GM18502 (cell line): Measurements from ENCODE around the gene PPAT.
A peak's percentile ranks its signal among the peaks of the same experiment; 100 is the strongest.
"Not testable (repeated sequence)": the region's sequence is repeated elsewhere in the genome, so short reads cannot be mapped to it uniquely, and the experiment has no call there.

Experiments
- ATAC-seq: cut with Tn5 transposase; IDR thresholded peaks from one replicate; pipeline ENCODE4 v1.9.1; 2021; ENCODE audit warnings: mild to moderate bottlenecking; ENCODE audit not compliant: unreplicated experiment, poor library complexity

Gene PPAT

DNA sequence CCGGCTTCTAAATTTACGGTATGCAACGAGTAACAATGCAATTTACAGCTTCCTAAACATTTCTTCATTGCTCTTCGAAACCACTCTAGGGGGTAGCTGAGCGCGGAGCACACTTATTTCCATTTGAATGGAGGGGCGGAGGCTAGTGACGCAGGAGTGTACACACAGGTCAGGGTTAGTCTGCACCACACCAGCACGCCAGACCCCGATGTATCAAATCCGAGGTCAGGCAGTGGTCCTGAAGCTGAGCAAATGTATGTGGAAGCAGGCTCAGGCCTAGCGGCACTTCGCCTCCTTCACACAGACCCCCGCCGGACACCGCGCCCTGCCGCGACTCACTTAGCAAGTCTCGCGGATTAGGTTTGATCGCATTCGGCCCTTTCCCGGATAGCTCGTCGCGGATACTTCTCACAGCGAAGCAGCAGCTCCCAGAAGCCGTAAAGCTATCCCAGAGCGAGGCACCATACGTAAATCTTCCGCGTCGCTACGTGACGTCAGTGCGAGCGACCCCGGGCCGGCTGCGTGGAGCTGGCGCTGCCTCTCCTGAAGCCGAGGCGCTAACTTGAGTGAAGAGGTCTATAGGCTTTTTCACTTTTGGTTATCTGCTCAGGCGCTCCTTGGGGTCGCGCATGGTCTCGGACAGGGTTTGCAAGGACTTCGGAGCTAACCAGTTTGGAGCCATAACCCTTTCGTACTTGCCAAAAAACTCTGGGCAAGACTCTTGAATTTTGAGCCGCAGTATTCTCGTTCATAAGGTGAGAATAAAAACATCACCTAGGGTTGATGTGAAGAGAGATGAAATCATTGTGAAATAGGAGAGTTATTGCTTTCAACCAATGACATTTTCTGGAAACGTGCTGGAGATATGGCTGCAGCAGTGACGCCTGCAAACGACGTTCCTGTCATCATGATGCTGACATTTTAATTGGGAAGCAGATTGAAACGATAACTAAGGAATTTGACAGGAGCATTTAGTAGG is 48.1 kb downstream of the PPAT start, which contains the start of gene AASDH:
Gene AASDH (minus strand): TSS at position 469 of the 979 bp plus-strand sequence. CDS start 3,192 bp downstream, outside the sequence.
- ATAC-seq: peak; percentile 97

DNA sequence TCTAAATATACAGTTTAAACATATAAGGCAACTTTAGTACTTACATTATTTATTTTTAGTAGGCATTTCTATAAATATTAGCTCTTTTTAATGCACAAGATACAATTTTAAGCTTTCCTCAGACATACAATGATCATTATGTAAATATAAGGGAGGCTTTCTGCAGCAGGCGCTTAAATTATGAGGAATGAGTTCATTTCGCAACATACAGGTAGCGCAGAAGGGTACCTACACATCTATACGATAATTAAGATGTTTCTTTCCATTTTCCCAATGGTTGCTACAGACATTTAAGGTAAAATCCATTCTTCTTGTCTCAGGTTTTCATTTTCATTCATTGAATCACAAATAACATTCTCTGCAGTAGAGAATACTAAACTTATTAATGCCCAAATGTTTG is 49.3 kb downstream of the PPAT start:
- no peak for ATAC-seq

DNA sequence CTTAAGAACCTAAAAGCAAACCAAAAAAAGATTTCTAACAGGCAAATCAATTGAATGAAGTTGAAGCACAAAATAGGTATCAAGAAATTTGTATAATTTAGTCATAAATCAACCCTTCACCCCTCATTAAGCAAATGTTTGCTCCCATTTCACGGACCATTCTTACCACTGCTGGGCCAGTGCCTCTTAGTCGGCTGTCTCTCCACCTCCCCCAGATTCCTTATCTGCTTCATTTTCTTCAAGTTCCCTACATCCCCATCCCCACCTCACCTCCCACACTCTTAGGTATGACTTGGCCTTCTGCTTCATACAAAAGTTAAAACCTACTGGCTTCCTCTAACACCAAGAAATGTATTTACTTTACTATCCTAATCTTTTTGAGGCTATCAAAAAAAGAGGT is 60.0 kb downstream of the PPAT start:
- no peak for ATAC-seq

DNA sequence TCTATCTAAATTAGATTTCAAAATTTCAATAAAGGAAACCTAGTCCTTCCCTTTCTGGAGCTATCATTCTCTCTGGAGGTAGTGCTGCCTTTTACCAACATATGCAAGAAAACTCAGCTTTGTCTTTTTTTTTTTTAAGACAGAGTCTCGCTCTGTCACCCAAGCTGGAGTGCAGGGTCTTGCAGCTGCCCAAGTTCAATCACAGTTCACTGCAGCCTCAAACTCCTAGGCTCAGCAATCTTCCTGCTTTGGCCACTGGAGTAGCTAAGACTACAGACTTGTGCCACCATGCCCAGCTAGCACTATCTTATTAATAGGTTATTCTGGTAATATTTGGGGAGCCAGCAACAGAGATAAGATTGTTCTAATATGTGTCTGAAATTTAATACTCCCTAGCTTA is 60.5 kb downstream of the PPAT start:
- ATAC-seq: no peak

- ATAC-seq: no peak
Observed at GRCh38 chr4:56372774-56373173, 62.6 kb downstream of the PPAT start.

GRCh38 chr4:56371426-56372220 is 63.8 kb downstream of the PPAT start:
- no peak for ATAC-seq

DNA sequence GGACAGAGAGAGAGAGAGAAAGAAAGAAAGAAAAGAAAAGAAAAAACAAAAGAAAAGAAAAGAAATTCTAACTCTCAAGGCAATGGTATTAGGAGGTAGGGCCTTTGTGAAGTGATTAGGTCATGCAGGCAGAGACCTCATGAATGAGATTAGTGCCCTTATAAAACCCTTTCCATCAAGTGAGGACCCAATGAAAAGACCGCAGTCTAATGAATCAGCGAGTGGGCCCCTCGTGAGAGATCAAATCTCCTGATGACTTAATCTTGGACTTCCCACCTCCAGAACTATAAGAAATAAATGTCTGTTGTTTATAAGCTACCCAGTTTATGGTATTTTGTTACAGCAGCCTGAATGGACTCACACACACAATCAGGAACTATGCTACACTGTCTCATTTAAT is 65.0 kb downstream of the PPAT start:
- no peak for ATAC-seq

- ATAC-seq: not testable (repeated sequence)
Observed at GRCh38 chr4:56362981-56363380, 72.4 kb downstream of the PPAT start.

GRCh38 chr4:56360071-56360470 is 75.3 kb downstream of the PPAT start:
- no peak for ATAC-seq

GRCh38 chr4:56356650-56357049 is 78.8 kb downstream of the PPAT start:
- ATAC-seq: no peak

DNA sequence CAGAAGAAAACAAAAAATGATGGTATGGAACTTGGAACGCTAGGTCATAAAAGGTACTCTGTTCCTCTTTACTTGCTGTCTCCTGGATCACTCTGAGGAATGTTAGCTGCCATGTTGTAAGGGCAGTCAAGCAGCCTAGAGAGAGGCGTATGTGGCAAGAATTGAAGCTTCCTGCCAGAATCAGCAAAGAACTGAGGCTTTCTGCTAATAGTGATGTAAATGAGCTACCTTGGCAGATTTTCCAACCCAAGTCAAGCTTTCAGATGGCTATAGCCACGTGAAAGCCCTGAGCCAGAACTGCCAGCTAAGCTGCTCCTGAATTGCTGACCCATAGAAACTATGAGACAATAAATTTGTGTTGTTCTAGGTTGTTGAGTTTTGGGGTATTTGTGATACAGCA is 86.8 kb downstream of the PPAT start:
- ATAC-seq: no peak

- no peak for ATAC-seq
Observed at GRCh38 chr4:56345458-56345857, 90.0 kb downstream of the PPAT start.
